Measurements from ENCODE around the gene INO80D.
"Not testable (repeated sequence)": the region's sequence is repeated elsewhere in the genome, so short reads cannot be mapped to it uniquely, and the experiment has no call there.

The INO80D gene

GRCh38 chr2:206085742-206086445, at the start of gene INO80D:
INO80D (minus strand) TSS chr2:206086174; CDS start chr2:206063016, 23,158 bp downstream.
- ATAC-seq = peak; percentile 98
- H3K9me3 Mint-ChIP-seq = no peaks in the 10 kb centered on the region
- H3K27me3 Mint-ChIP-seq = no peaks in the 10 kb centered on the region
- peak; percentile 75 for DNase-seq
- H3K36me3 Mint-ChIP-seq (ENCODE audit: low read depth) = no peaks in the 10 kb centered on the region
- peaks cover 47% of the 10 kb centered on the region for H3K4me1 Mint-ChIP-seq
- peak within 1 kb of the TSS; percentile 99 for H3K27ac Mint-ChIP-seq
- peak within 1 kb of the TSS; percentile 94 for H3K4me3 Mint-ChIP-seq

- Mint-ChIP-seq H3K36me3 (ENCODE audit: low read depth) (peaks cover 40% of the 10 kb centered on the region), H3K4me3 (no peak overlapping the region), H3K9me3 (no peaks in the 10 kb centered on the region), H3K27ac (no peak overlapping the region), H3K27me3 (no peaks in the 10 kb centered on the region), H3K4me1 (no peaks in the 10 kb centered on the region)
- DNase-seq (no peak), ATAC-seq (peak; percentile 43)
Observed at GRCh38 chr2:206127656-206128055, 41.7 kb upstream of the INO80D start.

- ATAC-seq (no peak), DNase-seq (no peak)
- H3K36me3 Mint-ChIP-seq (ENCODE audit: low read depth) = peaks cover 49% of the 10 kb centered on the region
- H3K9me3 Mint-ChIP-seq = peaks cover 10% of the 10 kb centered on the region
- H3K27me3 Mint-ChIP-seq = no peaks in the 10 kb centered on the region
- H3K4me3 Mint-ChIP-seq = no peak overlapping the region
- no peaks in the 10 kb centered on the region for H3K4me1 Mint-ChIP-seq
- H3K27ac Mint-ChIP-seq = no peak overlapping the region
Observed at GRCh38 chr2:206125901-206126300, 39.9 kb upstream of the INO80D start.

GRCh38 chr2:206122569-206122968, 36.6 kb upstream of the INO80D start:
- H3K4me3 Mint-ChIP-seq, H3K4me1 Mint-ChIP-seq, H3K27me3 Mint-ChIP-seq, ATAC-seq, H3K27ac Mint-ChIP-seq, DNase-seq: not testable (repeated sequence)
- peaks cover 20% of the 10 kb centered on the region for H3K9me3 Mint-ChIP-seq
- peaks cover 54% of the 10 kb centered on the region for H3K36me3 Mint-ChIP-seq (ENCODE audit: low read depth)

- DNase-seq = no peak
- peaks cover 14% of the 10 kb centered on the region for H3K9me3 Mint-ChIP-seq
- no peak overlapping the region for H3K4me3 Mint-ChIP-seq
- H3K27ac Mint-ChIP-seq = no peak overlapping the region
- H3K27me3 Mint-ChIP-seq = no peaks in the 10 kb centered on the region
- ATAC-seq = no peak
- no peaks in the 10 kb centered on the region for H3K4me1 Mint-ChIP-seq
- H3K36me3 Mint-ChIP-seq (ENCODE audit: low read depth) = peaks cover 27% of the 10 kb centered on the region
Observed at GRCh38 chr2:206116278-206116677, 30.3 kb upstream of the INO80D start.

GRCh38 chr2:206115026-206115578, 29.1 kb upstream of the INO80D start:
- DNase-seq (no peak), ATAC-seq (no peak)
- Mint-ChIP-seq H3K27me3 (no peaks in the 10 kb centered on the region), H3K4me1 (no peaks in the 10 kb centered on the region), H3K9me3 (peaks cover 3% of the 10 kb centered on the region), H3K36me3 (ENCODE audit: low read depth) (peaks cover 16% of the 10 kb centered on the region), H3K4me3 (no peak overlapping the region), H3K27ac (no peak overlapping the region)

GRCh38 chr2:206112846-206113547, 27.0 kb upstream of the INO80D start:
- no peak for ATAC-seq
- Mint-ChIP-seq H3K27ac (no peak overlapping the region), H3K27me3 (peaks cover 2% of the 10 kb centered on the region), H3K9me3 (no peaks in the 10 kb centered on the region), H3K4me1 (no peaks in the 10 kb centered on the region), H3K4me3 (no peak overlapping the region), H3K36me3 (ENCODE audit: low read depth) (peaks cover 6% of the 10 kb centered on the region)
- DNase-seq = no peak

GRCh38 chr2:206112108-206112507, 26.1 kb upstream of the INO80D start:
- Mint-ChIP-seq H3K36me3 (ENCODE audit: low read depth) (peaks cover 6% of the 10 kb centered on the region), H3K27me3 (peaks cover 2% of the 10 kb centered on the region), H3K4me1 (no peaks in the 10 kb centered on the region), H3K9me3 (no peaks in the 10 kb centered on the region), H3K4me3 (no peak overlapping the region), H3K27ac (no peak overlapping the region)
- no peak for ATAC-seq
- DNase-seq = no peak

- peaks cover 2% of the 10 kb centered on the region for H3K27me3 Mint-ChIP-seq
- H3K9me3 Mint-ChIP-seq = no peaks in the 10 kb centered on the region
- no peak overlapping the region for H3K27ac Mint-ChIP-seq
- DNase-seq = no peak
- H3K4me1 Mint-ChIP-seq = no peaks in the 10 kb centered on the region
- H3K4me3 Mint-ChIP-seq = no peak overlapping the region
- no peak for ATAC-seq
- no peaks in the 10 kb centered on the region for H3K36me3 Mint-ChIP-seq (ENCODE audit: low read depth)
Observed at GRCh38 chr2:206108713-206109112, 22.7 kb upstream of the INO80D start.

- Mint-ChIP-seq H3K9me3 (no peaks in the 10 kb centered on the region), H3K27me3 (peaks cover 2% of the 10 kb centered on the region), H3K27ac (no peak overlapping the region), H3K4me3 (no peak overlapping the region), H3K36me3 (ENCODE audit: low read depth) (no peaks in the 10 kb centered on the region), H3K4me1 (no peaks in the 10 kb centered on the region)
- DNase-seq = no peak
- no peak for ATAC-seq
Observed at GRCh38 chr2:206105541-206105940, 19.6 kb upstream of the INO80D start.

- Mint-ChIP-seq H3K9me3 (no peaks in the 10 kb centered on the region), H3K27me3 (peaks cover 2% of the 10 kb centered on the region), H3K4me1 (no peaks in the 10 kb centered on the region), H3K27ac (no peak overlapping the region), H3K4me3 (no peak overlapping the region), H3K36me3 (ENCODE audit: low read depth) (no peaks in the 10 kb centered on the region)
- ATAC-seq = no peak
- no peak for DNase-seq
Observed at GRCh38 chr2:206105038-206105437, 19.1 kb upstream of the INO80D start.

- H3K27me3 Mint-ChIP-seq; H3K4me3 Mint-ChIP-seq; DNase-seq; H3K27ac Mint-ChIP-seq; ATAC-seq; H3K4me1 Mint-ChIP-seq; H3K36me3 Mint-ChIP-seq (ENCODE audit: low read depth); H3K9me3 Mint-ChIP-seq: not testable (repeated sequence)
Observed at GRCh38 chr2:206098872-206099271, 12.9 kb upstream of the INO80D start.

GRCh38 chr2:206098471-206098870, 12.5 kb upstream of the INO80D start:
- no peaks in the 10 kb centered on the region for H3K4me1 Mint-ChIP-seq
- H3K4me3 Mint-ChIP-seq = no peak overlapping the region
- H3K27ac Mint-ChIP-seq = no peak overlapping the region
- no peaks in the 10 kb centered on the region for H3K36me3 Mint-ChIP-seq (ENCODE audit: low read depth)
- no peak for DNase-seq
- no peaks in the 10 kb centered on the region for H3K27me3 Mint-ChIP-seq
- ATAC-seq = no peak
- no peaks in the 10 kb centered on the region for H3K9me3 Mint-ChIP-seq

GRCh38 chr2:206096876-206097275, 10.9 kb upstream of the INO80D start:
- ATAC-seq (no peak), DNase-seq (no peak)
- Mint-ChIP-seq H3K36me3 (ENCODE audit: low read depth) (no peaks in the 10 kb centered on the region), H3K27ac (no peak overlapping the region), H3K27me3 (no peaks in the 10 kb centered on the region), H3K4me1 (peaks cover 3% of the 10 kb centered on the region), H3K4me3 (no peak overlapping the region), H3K9me3 (no peaks in the 10 kb centered on the region)
